ENCODE results near the gene BABAM2. TPM values are rescaled to one million over a fixed set of nuclear protein-coding genes. Genes with fewer than 3 reads are reported as not detected.
A peak's percentile ranks its signal among the peaks of the same experiment; 100 is the strongest.

Gene BABAM2
- polyA plus RNA-seq, 6 donors from 2014 or later = 50.3 to 58.3 (median 55.6) TPM

DNA sequence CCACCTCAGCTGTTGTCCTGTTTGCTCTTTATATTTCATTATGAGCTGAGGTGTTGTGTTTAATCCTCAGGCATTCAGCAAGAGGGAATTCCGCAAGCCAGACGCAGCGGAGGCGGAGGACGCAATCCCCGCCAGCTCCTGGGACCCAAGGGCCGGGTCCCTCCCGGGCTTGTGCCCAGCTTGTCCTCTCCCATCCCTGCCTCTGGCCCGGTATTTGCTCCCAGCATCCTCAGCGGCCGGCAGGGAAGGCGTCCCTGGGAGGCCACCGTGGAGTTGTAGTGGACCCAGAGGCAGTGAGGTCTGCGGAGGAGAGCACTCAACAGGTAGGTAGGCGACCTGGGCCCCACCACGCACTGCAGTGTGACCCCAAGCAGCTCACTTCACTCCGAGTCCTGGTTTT, 459.7 kb downstream of the BABAM2 start:
- Mint-ChIP-seq H3K4me3 (no peak overlapping the region), H3K36me3 (peaks cover 0 to 5% of the 10 kb centered on the region in 2 donors), H3K27ac (no peak overlapping the region), H3K4me1 (no peaks in the 10 kb centered on the region), H3K9me3 (no peaks in the 10 kb centered on the region), H3K27me3 (peaks cover 0 to 15% (median 0%) of the 10 kb centered on the region in 3 donors)
- ATAC-seq (ENCODE audit: low read depth in 2 of 2) = no peak
- no peak for DNase-seq

DNA sequence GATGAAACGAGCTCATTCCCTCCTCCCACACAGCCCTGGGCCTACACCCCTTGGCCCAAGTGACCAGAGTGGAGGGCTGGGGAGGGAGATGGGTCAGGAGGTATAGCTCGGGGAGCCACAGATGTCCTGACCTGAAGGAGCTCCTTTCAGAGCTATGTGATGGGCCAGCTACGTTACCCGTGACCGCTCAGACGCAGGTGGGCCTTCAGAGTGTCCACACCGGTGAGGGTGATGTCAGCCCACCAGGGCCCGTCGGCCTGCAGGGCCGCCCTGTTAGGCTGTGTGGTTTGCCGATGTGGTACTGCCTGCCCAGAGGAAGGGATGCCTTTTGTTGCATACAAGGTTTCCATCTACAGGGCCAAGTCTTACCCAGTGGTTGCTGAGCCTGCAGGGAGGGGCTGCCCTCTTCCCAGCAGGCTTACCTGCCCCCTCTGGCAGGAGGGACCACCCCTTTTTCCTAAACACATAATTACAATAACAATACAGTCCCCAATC, 460.3 kb downstream of the BABAM2 start:
- Mint-ChIP-seq H3K4me1 (no peaks in the 10 kb centered on the region), H3K4me3 (no peak overlapping the region), H3K36me3 (peaks cover 0 to 5% of the 10 kb centered on the region in 2 donors), H3K9me3 (no peaks in the 10 kb centered on the region), H3K27me3 (peaks cover 0 to 15% (median 0%) of the 10 kb centered on the region in 3 donors), H3K27ac (no peak overlapping the region)
- ATAC-seq (ENCODE audit: low read depth in 2 of 2) (no peak), DNase-seq (no peak)

DNA sequence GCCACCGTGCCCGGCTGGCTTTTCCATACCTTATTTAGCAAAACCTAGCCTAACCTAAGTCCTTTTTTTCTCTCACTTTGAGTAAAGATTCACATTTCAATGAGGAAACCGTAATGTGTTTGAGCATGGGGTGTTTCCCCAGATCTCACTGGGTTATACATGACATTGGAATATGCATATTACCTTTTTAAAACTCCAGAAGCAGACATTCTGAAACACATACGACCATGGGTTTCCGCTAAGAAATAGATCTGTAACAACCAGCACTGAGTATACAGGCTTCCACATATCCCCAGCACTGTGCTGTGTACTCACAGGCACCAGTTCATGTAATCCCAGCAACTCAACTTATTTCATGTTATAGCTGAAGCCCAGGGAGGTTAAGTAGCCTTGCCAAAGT, 461.1 kb downstream of the BABAM2 start:
- Mint-ChIP-seq H3K4me1 (no peaks in the 10 kb centered on the region), H3K27me3 (peaks cover 0 to 15% (median 0%) of the 10 kb centered on the region in 3 donors), H3K9me3 (no peaks in the 10 kb centered on the region), H3K27ac (no peak overlapping the region), H3K36me3 (peaks cover 0 to 5% of the 10 kb centered on the region in 2 donors), H3K4me3 (no peak overlapping the region)
- ATAC-seq (ENCODE audit: low read depth in 2 of 2) (no peak), DNase-seq (no peak)

DNA sequence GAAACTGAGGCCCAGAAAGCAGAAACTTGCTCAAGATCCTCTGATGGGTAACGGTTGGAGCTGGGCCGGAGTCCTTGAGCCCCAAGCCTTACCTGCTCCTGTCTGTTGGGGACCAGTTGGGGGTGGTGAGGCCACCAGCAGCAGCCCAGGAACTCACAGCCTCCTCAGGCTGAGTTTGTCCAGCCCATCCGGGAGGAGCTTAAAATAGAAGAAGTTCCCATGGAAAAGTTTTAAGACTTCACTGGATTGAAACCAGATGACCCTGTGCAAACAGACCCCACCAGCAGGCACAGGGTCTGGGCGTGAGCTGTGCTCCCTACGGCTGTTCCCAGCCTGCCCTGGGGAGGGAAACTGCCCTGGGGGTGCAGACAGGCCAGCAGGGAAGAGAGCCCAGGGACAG, 461.6 kb downstream of the BABAM2 start:
- H3K27me3 Mint-ChIP-seq = peaks cover 0 to 15% (median 0%) of the 10 kb centered on the region in 3 donors
- H3K27ac Mint-ChIP-seq = no peak overlapping the region
- ATAC-seq (ENCODE audit: low read depth in 2 of 2) (no peak), DNase-seq (no peak)
- H3K4me1 Mint-ChIP-seq = no peaks in the 10 kb centered on the region
- H3K4me3 Mint-ChIP-seq = no peak overlapping the region
- peaks cover 0 to 5% of the 10 kb centered on the region in 2 donors for H3K36me3 Mint-ChIP-seq
- H3K9me3 Mint-ChIP-seq = no peaks in the 10 kb centered on the region

DNA sequence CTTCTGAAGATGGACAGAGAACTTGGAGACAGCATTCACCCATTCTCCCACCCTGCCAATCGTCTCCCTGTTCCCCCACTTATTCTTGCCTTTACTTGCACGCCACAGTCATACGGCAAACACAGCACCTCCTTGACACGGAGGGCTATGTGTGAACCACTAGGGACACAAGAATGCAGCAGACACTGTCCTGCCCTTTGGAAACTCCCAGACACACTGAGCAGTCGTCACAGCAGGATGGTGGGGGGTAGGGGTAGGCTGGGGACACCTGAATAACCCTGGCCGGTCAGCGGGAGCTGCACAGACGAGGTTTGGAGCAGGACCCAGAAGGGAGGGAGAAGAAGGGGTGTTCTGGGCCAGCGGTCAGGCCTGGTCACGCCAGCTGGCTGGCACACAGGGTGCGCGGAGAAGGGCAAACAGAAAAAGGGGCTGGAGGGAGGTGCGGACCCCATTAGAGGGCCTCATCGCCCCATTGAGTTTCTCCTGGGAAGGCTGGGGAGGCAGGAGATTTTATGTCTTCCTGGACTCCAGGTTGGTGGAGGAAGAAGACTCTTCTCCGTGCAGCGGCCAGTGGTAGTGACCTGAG, 462.2 kb downstream of the BABAM2 start:
- Mint-ChIP-seq H3K4me3 (peak overlapping the region in 1 of 8 donors; percentile 12), H3K27me3 (peaks cover 0 to 10% (median 0%) of the 10 kb centered on the region in 3 donors), H3K9me3 (no peaks in the 10 kb centered on the region), H3K4me1 (no peaks in the 10 kb centered on the region), H3K27ac (no peak overlapping the region), H3K36me3 (peaks cover 0 to 5% of the 10 kb centered on the region in 2 donors)
- ATAC-seq (ENCODE audit: low read depth in 2 of 2) = no peak
- no peak for DNase-seq

DNA sequence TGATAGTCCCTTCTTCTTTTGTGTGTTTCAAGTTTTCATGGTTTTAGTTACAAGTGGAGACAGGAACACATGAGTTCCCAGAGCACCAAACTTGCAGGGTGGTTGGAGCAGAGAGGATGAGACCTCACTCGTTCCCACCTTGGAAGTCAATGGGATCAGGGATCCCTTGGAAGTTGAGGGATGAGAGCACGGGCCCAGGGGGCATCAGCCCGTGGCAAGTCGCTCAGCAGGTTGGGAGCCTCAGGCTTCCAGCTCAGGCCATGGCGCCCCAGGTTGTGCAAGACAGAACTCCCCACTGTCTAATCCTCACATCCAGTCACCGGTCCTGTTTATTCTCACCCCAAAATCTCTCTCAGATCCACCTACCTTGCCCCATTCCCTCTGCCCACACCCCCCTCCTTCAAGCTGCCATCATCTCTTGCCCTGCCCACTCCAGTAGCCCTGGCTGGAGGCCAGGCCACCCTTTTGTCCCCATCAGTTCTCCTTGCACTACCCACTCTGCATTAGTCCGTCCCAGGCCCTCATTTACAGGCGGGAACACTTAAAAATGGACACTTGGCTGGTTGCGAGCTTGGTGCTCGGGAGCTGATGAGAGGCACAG, 464.5 kb downstream of the BABAM2 start:
- no peak overlapping the region for H3K4me3 Mint-ChIP-seq
- H3K36me3 Mint-ChIP-seq = no peaks in the 10 kb centered on the region
- peaks cover 7 to 10% (median 10%) of the 10 kb centered on the region in 3 donors for H3K4me1 Mint-ChIP-seq
- H3K27ac Mint-ChIP-seq = peak overlapping the region in 2 of 6 donors; percentile 25 to 83
- H3K27me3 Mint-ChIP-seq = peaks cover 0 to 6% (median 5%) of the 10 kb centered on the region in 3 donors
- H3K9me3 Mint-ChIP-seq = no peaks in the 10 kb centered on the region
- ATAC-seq (ENCODE audit: low read depth in 2 of 2) (no peak), DNase-seq (no peak)

DNA sequence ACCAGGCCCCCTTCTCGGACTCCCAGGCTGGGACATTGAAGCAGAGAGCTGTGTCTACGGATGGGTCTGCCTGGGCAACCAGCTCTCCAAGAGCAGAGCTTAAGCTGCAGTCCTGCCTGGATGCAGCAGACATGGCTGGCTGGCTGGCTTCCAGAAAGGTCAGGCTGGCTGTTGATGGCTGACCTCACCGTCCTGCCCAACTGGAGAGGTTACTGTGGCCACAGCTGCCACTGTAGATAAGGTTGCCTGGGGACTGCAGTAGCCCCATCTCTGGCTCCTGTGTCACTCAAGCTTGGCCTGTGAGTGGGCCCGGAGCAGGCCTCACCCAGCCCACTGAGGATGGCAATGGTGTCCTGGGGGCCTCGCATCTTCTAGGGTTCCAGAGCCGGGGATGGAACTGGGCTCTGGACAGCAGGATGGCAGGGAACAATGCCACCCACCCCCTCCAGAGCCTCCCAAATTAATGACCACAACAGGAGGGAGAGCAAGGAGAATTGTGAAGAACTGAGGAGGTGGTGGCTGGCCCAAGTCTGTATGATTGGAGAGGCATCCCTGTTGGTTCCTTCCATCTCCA, 465.1 kb downstream of the BABAM2 start:
- no peak for DNase-seq
- Mint-ChIP-seq H3K4me1 (peaks cover 7 to 10% (median 10%) of the 10 kb centered on the region in 3 donors), H3K9me3 (no peaks in the 10 kb centered on the region)

DNA sequence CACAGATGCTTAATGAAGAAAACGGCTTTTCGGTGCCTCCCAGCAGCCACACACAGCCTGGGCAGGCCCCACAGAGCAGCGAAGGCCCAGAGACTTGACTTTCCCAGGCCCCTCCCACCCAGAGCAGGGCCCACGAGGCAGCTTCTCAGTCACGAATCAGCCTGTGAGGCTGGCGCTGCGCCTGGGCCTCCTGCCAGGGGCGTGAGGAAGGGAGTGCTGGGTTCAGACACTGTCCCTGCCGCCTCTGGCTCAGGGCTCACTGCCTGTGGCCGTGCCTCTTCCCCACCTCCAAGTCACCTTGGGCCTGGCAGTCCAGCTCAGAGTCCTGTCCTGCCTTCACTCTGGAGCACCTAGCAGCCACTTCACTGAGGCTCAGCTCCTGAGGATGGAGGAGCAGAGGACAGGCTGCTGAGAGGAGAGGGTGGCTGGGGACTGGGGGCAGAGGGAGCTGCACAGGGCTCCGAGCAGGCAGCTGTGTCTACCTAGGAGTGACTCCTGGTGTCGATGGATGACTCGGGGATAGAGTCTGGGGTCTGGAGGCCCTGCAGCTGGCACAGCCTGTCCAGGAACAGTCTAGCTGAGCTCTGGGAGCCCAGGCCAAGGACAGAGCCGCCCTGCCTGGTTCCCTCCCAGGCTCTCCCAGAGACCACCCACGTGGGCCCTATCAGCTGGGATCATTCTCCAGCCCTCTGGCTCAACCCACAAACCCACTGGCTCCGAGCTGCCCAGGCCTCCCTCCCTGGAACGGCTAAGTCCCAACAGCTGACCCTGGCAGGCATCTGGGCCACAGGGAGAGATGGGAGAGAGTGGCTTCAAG, 465.8 kb downstream of the BABAM2 start:
- Mint-ChIP-seq H3K4me1 (peaks cover 7 to 10% (median 10%) of the 10 kb centered on the region in 3 donors), H3K27ac (peak overlapping the region in 1 of 6 donors; percentile 47), H3K9me3 (no peaks in the 10 kb centered on the region), H3K27me3 (peaks cover 0 to 6% (median 5%) of the 10 kb centered on the region in 3 donors), H3K4me3 (no peak overlapping the region), H3K36me3 (no peaks in the 10 kb centered on the region)
- ATAC-seq (ENCODE audit: low read depth in 2 of 2) = no peak
- DNase-seq = no peak

More for the DNA sequence above, 465.1 kb downstream of the BABAM2 start:
- H3K27me3 Mint-ChIP-seq = peaks cover 0 to 6% (median 5%) of the 10 kb centered on the region in 3 donors
- ATAC-seq (ENCODE audit: low read depth in 2 of 2) = no peak
- no peak overlapping the region for H3K4me3 Mint-ChIP-seq
- no peaks in the 10 kb centered on the region for H3K36me3 Mint-ChIP-seq
- peak overlapping the region in 1 of 6 donors; percentile 52 for H3K27ac Mint-ChIP-seq

DNA sequence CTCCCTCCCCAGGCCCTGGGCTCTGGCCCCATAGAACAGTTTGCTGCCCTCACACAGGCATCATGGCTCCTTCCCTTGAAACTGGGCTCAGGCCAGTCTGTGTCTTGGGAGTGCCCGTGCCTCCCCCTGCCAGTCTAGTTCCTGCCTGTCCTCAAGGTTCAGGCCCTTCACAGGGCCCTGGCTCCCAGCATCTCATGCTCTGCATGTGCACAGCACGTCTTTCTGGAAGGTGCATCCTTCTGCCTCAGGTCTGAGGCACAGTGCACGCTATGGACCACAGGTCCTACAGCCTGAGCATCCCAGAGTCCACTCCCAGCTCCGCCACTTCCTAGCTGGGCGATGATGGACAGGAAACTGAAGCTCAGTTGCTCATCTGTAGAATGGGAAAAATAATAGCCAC, 466.5 kb downstream of the BABAM2 start:
- Mint-ChIP-seq H3K27ac (peak overlapping the region in 2 of 6 donors; percentile 4 to 56), H3K36me3 (no peaks in the 10 kb centered on the region), H3K9me3 (no peaks in the 10 kb centered on the region), H3K4me1 (peaks cover 7 to 10% (median 10%) of the 10 kb centered on the region in 3 donors), H3K27me3 (peaks cover 3 to 6% (median 5%) of the 10 kb centered on the region in 3 donors), H3K4me3 (no peak overlapping the region)
- ATAC-seq (ENCODE audit: low read depth in 2 of 2) = no peak
- DNase-seq = no peak

DNA sequence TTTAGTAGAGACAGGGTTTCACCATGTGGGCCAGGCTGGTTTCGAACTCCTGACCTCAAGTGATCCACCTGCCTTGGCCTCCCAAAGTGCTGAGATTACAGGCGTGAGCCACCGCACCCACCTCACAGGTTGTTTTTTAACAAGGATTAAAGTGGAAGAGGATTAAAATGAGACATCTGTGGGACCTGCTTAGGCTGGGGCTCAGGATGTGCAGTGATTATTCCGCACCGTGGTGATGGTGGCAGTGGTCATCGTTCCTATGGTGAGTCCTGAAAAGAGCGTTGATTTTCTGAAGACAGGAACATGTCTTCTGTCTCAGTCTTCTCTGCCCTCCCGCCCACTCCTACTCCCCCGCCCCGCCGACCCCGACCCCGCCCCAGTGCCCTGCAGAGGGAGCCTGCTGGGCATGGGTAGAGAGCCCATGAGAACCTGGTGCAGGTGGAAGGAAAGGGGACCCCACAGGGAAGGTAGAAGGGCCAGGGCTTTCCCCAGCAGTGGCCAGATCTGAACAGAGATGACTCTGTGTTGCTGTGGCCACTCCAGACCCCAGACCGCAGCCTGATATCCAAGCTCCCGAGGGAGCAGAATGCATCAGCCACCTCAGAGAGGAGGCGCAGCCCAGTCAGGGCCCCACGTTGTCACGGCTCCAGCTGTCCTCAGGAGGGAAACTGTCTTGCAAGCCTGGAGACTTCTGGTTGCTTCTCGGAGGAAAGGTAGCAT, 467.6 kb downstream of the BABAM2 start:
- DNase-seq = no peak
- Mint-ChIP-seq H3K9me3 (no peaks in the 10 kb centered on the region), H3K27ac (peak overlapping the region in 3 of 6 donors; percentile 61 to 98 (median 91)), H3K36me3 (no peaks in the 10 kb centered on the region), H3K4me3 (peak overlapping the region in 2 of 8 donors; percentile 50 to 51), H3K27me3 (peaks cover 5 to 11% (median 9%) of the 10 kb centered on the region in 3 donors), H3K4me1 (peaks cover 7 to 10% (median 10%) of the 10 kb centered on the region in 3 donors)
- no peak for ATAC-seq (ENCODE audit: low read depth in 2 of 2)

DNA sequence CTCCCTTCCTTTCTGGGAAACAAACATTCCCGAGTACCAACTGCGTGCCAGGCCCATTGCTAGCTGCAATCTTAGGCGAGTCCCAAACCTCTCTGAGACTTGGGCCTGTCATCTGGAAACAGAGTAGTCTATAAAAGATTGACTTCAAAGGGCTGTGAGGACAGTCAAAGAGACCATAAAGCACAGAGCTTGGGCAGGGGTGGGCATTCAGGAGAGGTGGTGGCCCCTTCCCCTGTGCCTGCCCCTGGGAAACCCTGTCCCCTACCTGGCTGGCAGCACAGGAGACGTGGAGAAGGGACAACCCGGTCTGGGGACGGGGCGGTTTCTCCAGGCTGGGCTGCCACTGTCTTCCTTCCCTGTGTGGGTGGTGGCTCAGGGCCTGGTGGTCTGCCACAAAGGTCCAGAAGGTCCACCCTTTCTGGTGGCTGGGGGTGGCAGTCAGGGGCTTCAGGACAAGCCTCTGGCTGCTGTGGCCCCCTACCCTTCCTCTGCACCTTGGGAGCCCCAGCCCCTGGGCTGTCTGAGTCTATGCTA, 468.2 kb downstream of the BABAM2 start:
- no peaks in the 10 kb centered on the region for H3K36me3 Mint-ChIP-seq
- H3K4me1 Mint-ChIP-seq = peaks cover 7 to 10% (median 10%) of the 10 kb centered on the region in 3 donors
- ATAC-seq (ENCODE audit: low read depth in 2 of 2) (no peak), DNase-seq (no peak)
- H3K9me3 Mint-ChIP-seq = no peaks in the 10 kb centered on the region
- H3K27ac Mint-ChIP-seq = peak overlapping the region; percentile 44 to 99 (median 96)
- H3K4me3 Mint-ChIP-seq = peak overlapping the region in 7 of 8 donors; percentile 52 to 91 (median 78)
- peaks cover 5 to 17% (median 15%) of the 10 kb centered on the region in 3 donors for H3K27me3 Mint-ChIP-seq

DNA sequence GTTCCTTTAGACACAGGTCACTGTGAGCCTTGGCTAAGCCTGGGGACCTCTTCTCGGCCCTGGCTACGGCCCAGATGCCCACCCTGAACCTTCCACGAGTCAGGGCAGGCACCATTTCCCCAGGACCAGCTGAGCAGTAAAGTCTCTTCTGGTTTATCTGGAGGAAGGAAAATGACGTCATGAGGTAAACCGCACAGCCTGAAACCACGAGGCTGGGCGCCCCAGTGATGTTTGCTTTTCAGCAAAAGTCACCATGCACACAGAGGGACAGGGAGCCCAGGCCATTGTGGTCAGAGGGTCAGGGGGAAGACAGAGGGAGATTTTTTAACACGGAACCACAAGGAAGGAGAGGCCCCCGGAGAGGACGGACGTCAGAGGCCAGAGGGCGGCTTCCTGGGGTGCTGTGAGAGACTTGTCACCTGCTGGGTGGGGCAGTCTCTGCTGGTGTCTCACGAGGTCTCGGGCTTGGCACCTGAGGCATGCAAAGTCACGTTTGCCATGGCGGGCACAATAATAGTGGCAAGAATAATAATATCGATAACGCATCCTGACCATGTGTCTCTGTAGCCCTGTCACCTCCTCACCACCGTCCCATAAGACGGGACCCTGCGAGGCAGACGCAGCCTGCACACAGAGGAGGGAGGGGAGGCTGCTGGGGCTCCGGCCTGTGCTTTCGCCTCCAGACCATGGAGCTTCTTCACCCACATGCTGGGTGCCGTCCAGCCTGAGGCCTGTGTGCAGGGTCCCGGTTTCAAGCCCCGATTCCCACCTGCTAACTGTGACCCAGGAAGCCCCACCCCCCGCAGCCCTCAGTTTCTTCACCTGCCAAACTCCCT, 468.9 kb downstream of the BABAM2 start:
- peaks cover 10% of the 10 kb centered on the region in 3 donors for H3K4me1 Mint-ChIP-seq

More for the DNA sequence above, 468.9 kb downstream of the BABAM2 start:
- ATAC-seq (ENCODE audit: low read depth in 2 of 2) (peak; percentile 78), DNase-seq (peak; percentile 71)
- H3K9me3 Mint-ChIP-seq = no peaks in the 10 kb centered on the region
- H3K4me3 Mint-ChIP-seq = peak overlapping the region; percentile 52 to 91 (median 78)
- peak overlapping the region; percentile 88 to 99 (median 96) for H3K27ac Mint-ChIP-seq
- H3K27me3 Mint-ChIP-seq = peaks cover 5 to 24% (median 21%) of the 10 kb centered on the region in 3 donors
- no peaks in the 10 kb centered on the region for H3K36me3 Mint-ChIP-seq

Data from naive B cell (primary cell).